Liver (tissue), 9 donors: ENCODE data around the gene PEX3. TPM values are rescaled to one million over a fixed set of nuclear protein-coding genes. Genes with fewer than 3 reads are reported as not detected.

Experiments used
- DNase-seq: peaks from one replicate; pipeline ENCODE4 v3.0.0-alpha.2; 2017; ENCODE audit warnings: low spot score
- H3K27ac ChIP-seq, 2 donors: one replicate each; pipeline ENCODE4 v1.7.0; 2013; ENCODE audit warnings: inconsistent platforms in 2 of 2, low read length in 2 of 2, control low read depth in 1 of 2, low read depth in 1 of 2, mild to moderate bottlenecking in 1 of 2
- H3K27me3 ChIP-seq, 4 donors: one replicate each; pipeline versions ENCODE4 v1.6.1 to v1.7.0; 2013; ENCODE audit warnings: low read length in 3 of 4, inconsistent platforms in 1 of 4, mild to moderate bottlenecking in 1 of 4, moderate library complexity in 1 of 4; ENCODE audit not compliant: control insufficient read depth in 4 of 4, insufficient read depth in 4 of 4
- H3K36me3 ChIP-seq, 4 donors: one replicate each; pipeline versions ENCODE4 v1.6.1 to v1.7.0; 2013; ENCODE audit warnings: low read length in 3 of 4, mild to moderate bottlenecking in 3 of 4, low read depth in 1 of 4, moderate library complexity in 1 of 4; ENCODE audit not compliant: control insufficient read depth in 4 of 4, insufficient read depth in 3 of 4
- H3K4me1 ChIP-seq, 4 donors: one replicate each; pipeline versions ENCODE4 v1.6.1 to v1.7.0; 2013; ENCODE audit warnings: low read length in 3 of 4, mild to moderate bottlenecking in 3 of 4, moderate library complexity in 1 of 4; ENCODE audit not compliant: control insufficient read depth in 4 of 4, insufficient read depth in 4 of 4
- H3K4me3 ChIP-seq, 3 donors: one replicate each; pipeline versions ENCODE4 v1.6.1 to v1.7.0; 2013; ENCODE audit warnings: low read length in 3 of 3, control low read depth in 1 of 3, low read depth in 1 of 3, mild to moderate bottlenecking in 1 of 3
- H3K9ac ChIP-seq, 2 donors: one replicate each; pipeline ENCODE4 v1.7.0; 2013; ENCODE audit warnings: low read length in 2 of 2, mild to moderate bottlenecking in 2 of 2, moderate library complexity in 2 of 2, control low read depth in 1 of 2, low read depth in 1 of 2
- H3K9me3 ChIP-seq, 4 donors: one replicate each; pipeline versions ENCODE4 v1.6.1 to v1.7.0; 2013; ENCODE audit warnings: low read length in 3 of 4; ENCODE audit not compliant: control insufficient read depth in 4 of 4
- ATF3 ChIP-seq: IDR thresholded peaks from 2 replicates; pipeline ENCODE4 v1.6.1; 2016; ENCODE audit warnings: antibody characterized with exemption
- CTCF ChIP-seq: fragments of 150-350 bp; IDR thresholded peaks from 2 replicates; pipeline ENCODE4 v1.5.1; 2017; ENCODE audit warnings: improper control_type of control experiment, low read depth, low read length; ENCODE audit not compliant: missing input control
- EGR1 ChIP-seq, 2 donors: IDR thresholded peaks; 2 replicates each; pipeline ENCODE4 v1.6.1; 2016 to 2018; ENCODE audit warnings: antibody characterized with exemption in 2 of 2, low read depth in 2 of 2
- FOXA1 ChIP-seq: IDR thresholded peaks from 2 replicates; pipeline ENCODE4 v1.6.1; 2016; ENCODE audit warnings: antibody characterized with exemption
- FOXA2 ChIP-seq: IDR thresholded peaks from 2 replicates; pipeline ENCODE4 v1.6.1; 2016; ENCODE audit warnings: antibody characterized with exemption
- GABPA ChIP-seq, 2 donors: IDR thresholded peaks in 1 of 2; conservative IDR thresholded peaks in 1 of 2; 2 replicates each; pipeline ENCODE4 v1.6.1; 2016; ENCODE audit warnings: antibody characterized with exemption in 2 of 2, mild to moderate bottlenecking in 1 of 2, moderate library complexity in 1 of 2
- HNF4A ChIP-seq, 2 donors: conservative IDR thresholded peaks; 2 replicates each; pipeline ENCODE4 v1.6.1; 2016; ENCODE audit warnings: antibody characterized with exemption in 2 of 2, mild to moderate bottlenecking in 2 of 2
- HNF4G ChIP-seq: IDR thresholded peaks from 2 replicates; pipeline ENCODE4 v1.6.1; 2016; ENCODE audit warnings: antibody characterized with exemption
- JUND ChIP-seq, 2 donors: IDR thresholded peaks; 2 replicates each; pipeline ENCODE4 v1.6.1; 2016; ENCODE audit warnings: antibody characterized with exemption in 2 of 2
- NR2F2 ChIP-seq: IDR thresholded peaks from 2 replicates; pipeline ENCODE4 v1.6.1; 2016; ENCODE audit warnings: antibody characterized with exemption
- RAD21 ChIP-seq, 2 donors: IDR thresholded peaks; 2 replicates each; pipeline ENCODE4 v1.6.1; 2016; ENCODE audit warnings: antibody characterized with exemption in 2 of 2, mild to moderate bottlenecking in 2 of 2
- RXRA ChIP-seq, 2 donors: IDR thresholded peaks; 2 replicates each; pipeline ENCODE4 v1.6.1; 2017 to 2018; ENCODE audit warnings: antibody characterized with exemption in 2 of 2, mild to moderate bottlenecking in 1 of 2
- TAF1 ChIP-seq: conservative IDR thresholded peaks from 2 replicates; pipeline ENCODE4 v1.6.1; 2016; ENCODE audit warnings: antibody characterized with exemption, mild to moderate bottlenecking
- YY1 ChIP-seq: IDR thresholded peaks from 2 replicates; pipeline ENCODE4 v1.6.1; 2016; ENCODE audit warnings: antibody characterized with exemption, mild to moderate bottlenecking
- ZBTB33 ChIP-seq: IDR thresholded peaks from 2 replicates; pipeline ENCODE4 v1.6.1; 2016; ENCODE audit warnings: antibody characterized with exemption
- WGBS: extraction: QIAGEN DNeasy Blood & Tissue Kit; methylation state at CpG from one replicate; pipeline ENCODE4 v1.1.7; 2013; 5-methylcytosine and 5-hydroxymethylcytosine counted together
- polyA plus RNA-seq, 2 donors: library from polyadenylated mRNA; stranded (reverse) in 1 of 2; unstranded in 1 of 2; fragments of 200-250 nt in 1 of 2; fragments of >200 nt in 1 of 2; fragmentation: Nextera tagmentation in 1 of 2; extraction: Ambion mirVana in 1 of 2; gene quantifications; one replicate each; pipeline versions ENCODE4 v1.2.1 to v1.2.3, GENCODE V29; 2013 to 2015
- total RNA-seq, 2 donors: library from RNA; depleted of rRNA; stranded (reverse); fragments of >200 nt; gene quantifications; one replicate each; pipeline ENCODE4 v1.2.3, GENCODE V29; 2014
- TF ChIP-seq, protein P1 (sequence below): IDR thresholded peaks from 2 replicates; pipeline ENCODE4 v1.6.1; 2016; ENCODE audit warnings: antibody characterized with exemption, mild to moderate bottlenecking
- TF ChIP-seq, protein P2 (sequence below): IDR thresholded peaks from 2 replicates; pipeline ENCODE4 v1.6.1; 2016; ENCODE audit warnings: antibody characterized with exemption
- donor health status: healthy.
- donor health status: healthy.
- donor health status: healthy.
- donor health status: healthy.
- donor health status: healthy.

PEX3 gene
- total and polyA plus RNA-seq, 4 donors = 12.7 to 27.2 (median 15.2) TPM

- 93% methylated on average over 2 of the region's 2 CpGs for WGBS
- DNase-seq = no peak
Measured at GRCh38 chr6:143485967-143486366, 35.4 kb downstream of the PEX3 start.

GRCh38 chr6:143486752-143487151 lies 36.1 kb downstream of the PEX3 start:
- H3K9ac ChIP-seq = no peak overlapping the region
- no peaks in the 10 kb centered on the region for H3K27me3 ChIP-seq
- H3K27ac ChIP-seq = no peak overlapping the region
- no peaks in the 10 kb centered on the region for H3K4me1 ChIP-seq
- no peaks in the 10 kb centered on the region for H3K9me3 ChIP-seq
- TF ChIP-seq, protein P1, sequence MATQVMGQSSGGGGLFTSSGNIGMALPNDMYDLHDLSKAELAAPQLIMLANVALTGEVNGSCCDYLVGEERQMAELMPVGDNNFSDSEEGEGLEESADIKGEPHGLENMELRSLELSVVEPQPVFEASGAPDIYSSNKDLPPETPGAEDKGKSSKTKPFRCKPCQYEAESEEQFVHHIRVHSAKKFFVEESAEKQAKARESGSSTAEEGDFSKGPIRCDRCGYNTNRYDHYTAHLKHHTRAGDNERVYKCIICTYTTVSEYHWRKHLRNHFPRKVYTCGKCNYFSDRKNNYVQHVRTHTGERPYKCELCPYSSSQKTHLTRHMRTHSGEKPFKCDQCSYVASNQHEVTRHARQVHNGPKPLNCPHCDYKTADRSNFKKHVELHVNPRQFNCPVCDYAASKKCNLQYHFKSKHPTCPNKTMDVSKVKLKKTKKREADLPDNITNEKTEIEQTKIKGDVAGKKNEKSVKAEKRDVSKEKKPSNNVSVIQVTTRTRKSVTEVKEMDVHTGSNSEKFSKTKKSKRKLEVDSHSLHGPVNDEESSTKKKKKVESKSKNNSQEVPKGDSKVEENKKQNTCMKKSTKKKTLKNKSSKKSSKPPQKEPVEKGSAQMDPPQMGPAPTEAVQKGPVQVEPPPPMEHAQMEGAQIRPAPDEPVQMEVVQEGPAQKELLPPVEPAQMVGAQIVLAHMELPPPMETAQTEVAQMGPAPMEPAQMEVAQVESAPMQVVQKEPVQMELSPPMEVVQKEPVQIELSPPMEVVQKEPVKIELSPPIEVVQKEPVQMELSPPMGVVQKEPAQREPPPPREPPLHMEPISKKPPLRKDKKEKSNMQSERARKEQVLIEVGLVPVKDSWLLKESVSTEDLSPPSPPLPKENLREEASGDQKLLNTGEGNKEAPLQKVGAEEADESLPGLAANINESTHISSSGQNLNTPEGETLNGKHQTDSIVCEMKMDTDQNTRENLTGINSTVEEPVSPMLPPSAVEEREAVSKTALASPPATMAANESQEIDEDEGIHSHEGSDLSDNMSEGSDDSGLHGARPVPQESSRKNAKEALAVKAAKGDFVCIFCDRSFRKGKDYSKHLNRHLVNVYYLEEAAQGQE = no peak
- TF ChIP-seq EGR1 (IDR thresholded peaks at IDR 0.05; ENCODE audit: low read depth in 2 of 2) = no peak
- no peak for TF ChIP-seq CTCF
- TF ChIP-seq YY1 = no peak
- no peak for TF ChIP-seq ATF3
- TF ChIP-seq RAD21 (IDR thresholded peaks at IDR 0.05) = no peak
- TF ChIP-seq HNF4G = no peak
- TF ChIP-seq RXRA (IDR thresholded peaks at IDR 0.05) = no peak
- no peak for TF ChIP-seq GABPA (IDR thresholded peaks at IDR 0.05 in 1 of 2, conservative IDR thresholded peaks at IDR 0.05 in 1 of 2)
- no peak for TF ChIP-seq FOXA1
- no peak for TF ChIP-seq NR2F2
- TF ChIP-seq FOXA2 = no peak
- TF ChIP-seq, protein P2, sequence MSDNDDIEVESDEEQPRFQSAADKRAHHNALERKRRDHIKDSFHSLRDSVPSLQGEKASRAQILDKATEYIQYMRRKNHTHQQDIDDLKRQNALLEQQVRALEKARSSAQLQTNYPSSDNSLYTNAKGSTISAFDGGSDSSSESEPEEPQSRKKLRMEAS = no peak
- TF ChIP-seq HNF4A (conservative IDR thresholded peaks at IDR 0.05) = no peak
- no peak for TF ChIP-seq JUND (IDR thresholded peaks at IDR 0.05)
- no peak for TF ChIP-seq TAF1
- TF ChIP-seq ZBTB33 = no peak
- DNase-seq = no peak
- no peak overlapping the region for H3K4me3 ChIP-seq
- WGBS = over 99% methylated on average over 3 of the region's 3 CpGs
- peaks cover 0 to 6% (median 2%) of the 10 kb centered on the region in 4 donors for H3K36me3 ChIP-seq

More at GRCh38 chr6:143485967-143486366, 35.4 kb downstream of the PEX3 start:
- H3K36me3 ChIP-seq = peaks cover 0 to 6% (median 2%) of the 10 kb centered on the region in 4 donors
- no peaks in the 10 kb centered on the region for H3K27me3 ChIP-seq
- H3K9ac ChIP-seq = no peak overlapping the region
- no peak for TF ChIP-seq HNF4G
- no peak overlapping the region for H3K27ac ChIP-seq
- H3K9me3 ChIP-seq = no peaks in the 10 kb centered on the region
- H3K4me3 ChIP-seq = no peak overlapping the region
- no peaks in the 10 kb centered on the region for H3K4me1 ChIP-seq
